ENCODE results near the gene CDH15.

Gene CDH15

DNA sequence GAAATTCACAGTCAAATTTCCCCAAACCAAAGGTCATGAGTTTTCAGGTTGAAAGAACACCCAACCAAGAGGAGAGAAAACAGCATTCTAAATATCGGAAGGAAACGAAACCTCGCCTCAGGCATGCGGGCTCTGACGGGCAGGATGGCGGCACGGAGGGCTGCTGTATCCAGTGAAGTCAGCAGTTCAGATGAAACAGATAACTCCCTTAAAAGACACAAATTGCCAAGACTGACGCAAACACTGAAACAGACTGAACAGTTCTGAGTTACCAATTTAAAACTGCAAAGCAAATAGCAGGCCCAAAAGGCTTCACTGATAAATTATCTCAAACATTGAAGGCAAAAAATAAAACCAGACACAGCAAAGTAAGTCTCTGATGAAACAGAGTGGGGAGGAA lies 20.6 kb upstream of the CDH15 start:
- Histone ChIP-seq H3K36me3 (ENCODE audit: control insufficient read depth, low read length) (peaks cover 54% of the 10 kb centered on the region), H3F3A (ENCODE audit: control insufficient read depth, insufficient read depth) (peaks cover 21% of the 10 kb centered on the region; the same call in 1 of the 2 replicates), H3K4me2 (ENCODE audit: low read length) (no peak overlapping the region), H3K27ac (ENCODE audit: low read depth, low read length) (no peak overlapping the region), H3K9me3 (ENCODE audit: control insufficient read depth, insufficient read depth, low read length) (peaks cover 7% of the 10 kb centered on the region; the same call in 1 of the 2 replicates), H3K79me2 (ENCODE audit: control insufficient read depth, low read length) (no peaks in the 10 kb centered on the region), H4K20me1 (ENCODE audit: control insufficient read depth, insufficient read depth, low read depth, low read length) (peaks cover 7% of the 10 kb centered on the region; the same call in 1 of the 2 replicates), H3K9me2 (replicated peaks; ENCODE audit: control insufficient read depth, low read length) (no peaks in the 10 kb centered on the region), H3K4me1 (ENCODE audit: control insufficient read depth, low read length) (peaks cover 34% of the 10 kb centered on the region), H3K27me3 (ENCODE audit: control insufficient read depth, low read length) (no peaks in the 10 kb centered on the region), H3K4me3 (ENCODE audit: low read length) (no peak overlapping the region)
- no peak for TF ChIP-seq EZH2phosphoT487 (IDR thresholded peaks at IDR 0.05; ENCODE audit: borderline replicate concordance, low read length)
- TF ChIP-seq, protein P1, sequence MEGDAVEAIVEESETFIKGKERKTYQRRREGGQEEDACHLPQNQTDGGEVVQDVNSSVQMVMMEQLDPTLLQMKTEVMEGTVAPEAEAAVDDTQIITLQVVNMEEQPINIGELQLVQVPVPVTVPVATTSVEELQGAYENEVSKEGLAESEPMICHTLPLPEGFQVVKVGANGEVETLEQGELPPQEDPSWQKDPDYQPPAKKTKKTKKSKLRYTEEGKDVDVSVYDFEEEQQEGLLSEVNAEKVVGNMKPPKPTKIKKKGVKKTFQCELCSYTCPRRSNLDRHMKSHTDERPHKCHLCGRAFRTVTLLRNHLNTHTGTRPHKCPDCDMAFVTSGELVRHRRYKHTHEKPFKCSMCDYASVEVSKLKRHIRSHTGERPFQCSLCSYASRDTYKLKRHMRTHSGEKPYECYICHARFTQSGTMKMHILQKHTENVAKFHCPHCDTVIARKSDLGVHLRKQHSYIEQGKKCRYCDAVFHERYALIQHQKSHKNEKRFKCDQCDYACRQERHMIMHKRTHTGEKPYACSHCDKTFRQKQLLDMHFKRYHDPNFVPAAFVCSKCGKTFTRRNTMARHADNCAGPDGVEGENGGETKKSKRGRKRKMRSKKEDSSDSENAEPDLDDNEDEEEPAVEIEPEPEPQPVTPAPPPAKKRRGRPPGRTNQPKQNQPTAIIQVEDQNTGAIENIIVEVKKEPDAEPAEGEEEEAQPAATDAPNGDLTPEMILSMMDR (IDR thresholded peaks at IDR 0.05; ENCODE audit: low read depth, low read length, poor library complexity, severe bottlenecking): no peak

DNA sequence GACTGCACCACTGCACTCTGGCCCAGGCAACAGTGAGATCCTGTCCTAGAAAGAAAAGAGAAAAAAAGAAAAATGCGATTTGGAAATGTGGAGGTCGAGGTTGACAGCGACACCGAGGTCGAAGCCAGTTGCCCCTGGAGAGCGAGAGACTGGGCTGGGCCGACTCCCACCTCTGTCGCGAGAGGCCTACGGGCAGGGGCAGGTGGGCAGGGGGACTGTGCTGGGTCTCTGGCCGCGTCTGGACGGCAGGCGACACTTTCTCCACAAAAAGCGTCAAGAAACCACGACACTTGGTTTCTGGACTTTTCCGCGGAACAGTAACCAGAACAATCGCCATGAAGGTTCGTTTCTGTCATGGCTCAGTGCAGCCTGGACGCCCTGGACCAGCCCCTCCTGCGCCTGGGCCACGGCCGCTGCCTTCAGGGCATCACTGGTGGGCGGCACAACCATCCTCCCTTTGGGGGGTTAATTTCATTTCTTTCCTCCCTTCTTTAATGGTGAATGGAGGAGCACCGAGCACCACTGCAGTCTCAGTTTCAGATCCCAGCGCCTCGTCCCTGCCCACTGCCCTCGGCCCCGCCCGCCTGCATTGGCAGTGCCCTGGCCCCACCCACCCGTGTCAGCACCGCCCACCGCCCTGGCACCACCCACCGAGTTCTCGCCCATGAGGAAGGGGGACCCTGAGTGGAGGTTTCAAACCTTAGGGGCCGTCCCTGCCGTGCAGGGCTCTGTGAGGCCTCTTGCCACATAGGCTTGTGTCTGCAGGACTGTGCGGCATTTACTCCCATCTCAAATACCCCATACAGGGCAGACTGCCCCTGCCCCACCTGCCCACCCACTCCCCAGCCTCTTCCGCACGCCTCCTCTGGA lies 18.5 kb upstream of the CDH15 start:
- H3K4me2 ChIP-seq (ENCODE audit: low read length): 0 out of 2 replicates have a peak overlapping the region, but pooled peaks have one; percentile 18
- H3K4me3 ChIP-seq (ENCODE audit: low read length): no peak overlapping the region
- no peak overlapping the region for H3K27ac ChIP-seq (ENCODE audit: low read depth, low read length)
- peaks cover 29% of the 10 kb centered on the region for H3F3A ChIP-seq (ENCODE audit: control insufficient read depth, insufficient read depth)
- H3K79me2 ChIP-seq (ENCODE audit: control insufficient read depth, low read length): no peaks in the 10 kb centered on the region
- TF ChIP-seq, protein P1 (IDR thresholded peaks at IDR 0.05; ENCODE audit: low read depth, low read length, poor library complexity, severe bottlenecking): no peak
- no peak for TF ChIP-seq EZH2phosphoT487 (IDR thresholded peaks at IDR 0.05; ENCODE audit: borderline replicate concordance, low read length)
- peaks cover 15% of the 10 kb centered on the region; the same call in 1 of the 2 replicates for H3K9me3 ChIP-seq (ENCODE audit: control insufficient read depth, insufficient read depth, low read length)
- H3K27me3 ChIP-seq (ENCODE audit: control insufficient read depth, low read length): no peaks in the 10 kb centered on the region
- peaks cover 30% of the 10 kb centered on the region for H3K4me1 ChIP-seq (ENCODE audit: control insufficient read depth, low read length)
- no peaks in the 10 kb centered on the region for H3K9me2 ChIP-seq (replicated peaks; ENCODE audit: control insufficient read depth, low read length)
- peaks cover 7% of the 10 kb centered on the region; the same call in 1 of the 2 replicates for H4K20me1 ChIP-seq (ENCODE audit: control insufficient read depth, insufficient read depth, low read depth, low read length)
- peaks cover 35% of the 10 kb centered on the region for H3K36me3 ChIP-seq (ENCODE audit: control insufficient read depth, low read length)

DNA sequence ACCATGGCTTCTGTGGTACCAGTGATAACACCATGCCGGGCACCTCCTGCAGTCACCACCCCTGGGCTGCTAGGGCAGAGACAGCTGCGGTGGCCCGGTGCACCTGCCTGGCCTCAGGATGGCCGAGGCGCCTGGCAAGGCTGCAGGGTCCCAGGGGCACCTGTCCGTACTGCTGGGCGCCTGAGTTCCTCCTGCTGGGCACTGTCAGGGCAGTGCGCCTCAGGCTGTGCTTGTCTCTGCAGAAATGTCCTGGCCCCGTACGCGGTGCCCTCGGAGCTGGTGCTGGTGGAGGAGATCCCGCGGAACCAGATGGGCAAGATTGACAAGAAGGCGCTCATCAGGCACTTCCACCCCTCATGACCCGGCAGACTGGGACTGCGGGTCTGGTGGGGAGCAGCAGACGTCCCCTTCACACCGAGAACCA lies 17.7 kb upstream of the CDH15 start:
- H3K27ac ChIP-seq (ENCODE audit: low read depth, low read length): no peak overlapping the region
- peaks cover 30% of the 10 kb centered on the region for H3K4me1 ChIP-seq (ENCODE audit: control insufficient read depth, low read length)
- peaks cover 7% of the 10 kb centered on the region; the same call in 1 of the 2 replicates for H4K20me1 ChIP-seq (ENCODE audit: control insufficient read depth, insufficient read depth, low read depth, low read length)
- H3K79me2 ChIP-seq (ENCODE audit: control insufficient read depth, low read length): no peaks in the 10 kb centered on the region
- H3K9me3 ChIP-seq (ENCODE audit: control insufficient read depth, insufficient read depth, low read length): peaks cover 20% of the 10 kb centered on the region; the same call in 1 of the 2 replicates
- H3K4me3 ChIP-seq (ENCODE audit: low read length): no peak overlapping the region
- TF ChIP-seq EZH2phosphoT487 (IDR thresholded peaks at IDR 0.05; ENCODE audit: borderline replicate concordance, low read length): no peak
- TF ChIP-seq, protein P1 (IDR thresholded peaks at IDR 0.05; ENCODE audit: low read depth, low read length, poor library complexity, severe bottlenecking): no peak
- H3F3A ChIP-seq (ENCODE audit: control insufficient read depth, insufficient read depth): peaks cover 33% of the 10 kb centered on the region
- H3K36me3 ChIP-seq (ENCODE audit: control insufficient read depth, low read length): peaks cover 27% of the 10 kb centered on the region
- no peaks in the 10 kb centered on the region for H3K27me3 ChIP-seq (ENCODE audit: control insufficient read depth, low read length)
- no peaks in the 10 kb centered on the region for H3K9me2 ChIP-seq (replicated peaks; ENCODE audit: control insufficient read depth, low read length)
- no peak overlapping the region for H3K4me2 ChIP-seq (ENCODE audit: low read length)
